Smooth muscle cell of the brain vasculature (primary cell): Measurements from ENCODE around the gene IMPA2.
"Not testable (repeated sequence)": the region's sequence is repeated elsewhere in the genome, so short reads cannot be mapped to it uniquely, and the experiment has no call there.

Experiments used
- DNase-seq: peaks from one replicate; pipeline ENCODE4 v3.0.0-alpha.2; 2012; ENCODE audit warnings: low read depth, low spot score

IMPA2 gene

DNA sequence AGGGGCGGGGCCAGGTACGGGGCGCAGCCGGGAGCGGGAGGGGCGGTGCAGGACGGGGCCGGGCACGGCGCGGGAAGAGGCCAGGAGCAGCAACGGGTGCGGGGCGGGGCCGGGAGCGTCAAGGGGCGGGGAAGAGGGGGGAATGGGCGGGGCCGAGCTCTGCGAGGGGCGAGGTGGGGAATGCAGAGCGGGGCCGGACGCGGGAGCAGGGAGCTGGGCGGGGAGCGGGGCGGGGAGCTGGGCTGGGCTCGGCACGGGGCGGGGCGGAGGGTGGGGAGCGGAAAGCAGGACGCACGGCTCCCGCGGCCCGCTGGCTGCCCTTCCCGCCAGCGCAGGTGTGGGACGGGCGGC lies at the start of gene IMPA2:
Gene IMPA2, plus strand, starts transcription at position 316 of the 351 bp plus-strand sequence. CDS start 163 bp downstream, outside the sequence.
- DNase-seq = no peak

- no peak for DNase-seq
Observed at GRCh38 chr18:11932393-11932792, 48.9 kb upstream of the IMPA2 start.

DNA sequence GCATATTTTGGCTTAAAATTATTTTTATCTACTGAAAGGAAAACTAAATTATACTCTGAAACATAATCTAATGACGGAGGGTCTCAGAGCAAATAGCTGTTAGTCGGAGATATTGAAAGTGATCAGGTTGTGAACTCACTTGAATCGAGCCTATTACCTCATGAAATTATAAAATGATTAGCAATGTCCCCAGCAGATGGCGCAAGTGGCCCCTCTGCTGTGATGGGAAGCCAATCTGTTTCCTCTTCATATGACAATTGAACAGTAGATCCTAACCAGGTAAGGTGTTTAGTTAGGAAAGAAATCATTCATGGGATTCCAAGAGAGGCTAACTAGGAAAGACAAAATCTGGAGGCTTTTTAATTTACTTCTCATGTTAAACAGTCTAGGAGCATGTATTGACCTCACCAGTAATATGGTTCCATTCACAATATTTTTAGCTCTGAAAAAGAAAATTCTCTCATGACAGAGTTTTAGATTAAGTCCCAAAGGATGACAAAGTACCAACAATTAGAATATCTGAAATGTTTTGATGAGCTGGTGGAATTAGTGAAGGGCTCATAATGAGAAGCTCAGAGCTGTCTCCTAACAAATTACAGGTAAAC lies 43.3 kb upstream of the IMPA2 start:
- peak; percentile 45 for DNase-seq

DNA sequence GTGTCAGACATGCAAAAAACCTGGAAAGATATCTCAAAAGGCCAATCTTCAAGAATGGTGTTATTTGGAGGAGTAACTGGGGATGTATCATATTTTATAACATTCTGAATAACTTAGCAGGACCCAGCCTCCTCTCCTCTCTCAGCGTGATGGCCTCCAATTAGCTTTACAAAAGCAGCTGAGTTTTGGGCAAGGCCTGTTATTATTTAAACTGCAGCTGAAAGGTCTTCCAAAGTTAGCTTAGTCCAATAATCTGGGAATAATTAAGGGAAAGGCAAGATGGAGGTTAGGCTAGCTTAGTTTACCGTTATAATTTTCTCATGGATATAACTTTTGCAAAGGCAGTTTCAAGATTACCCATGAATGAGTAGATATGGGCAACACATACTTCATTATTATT lies 40.4 kb upstream of the IMPA2 start:
- DNase-seq = no peak

DNA sequence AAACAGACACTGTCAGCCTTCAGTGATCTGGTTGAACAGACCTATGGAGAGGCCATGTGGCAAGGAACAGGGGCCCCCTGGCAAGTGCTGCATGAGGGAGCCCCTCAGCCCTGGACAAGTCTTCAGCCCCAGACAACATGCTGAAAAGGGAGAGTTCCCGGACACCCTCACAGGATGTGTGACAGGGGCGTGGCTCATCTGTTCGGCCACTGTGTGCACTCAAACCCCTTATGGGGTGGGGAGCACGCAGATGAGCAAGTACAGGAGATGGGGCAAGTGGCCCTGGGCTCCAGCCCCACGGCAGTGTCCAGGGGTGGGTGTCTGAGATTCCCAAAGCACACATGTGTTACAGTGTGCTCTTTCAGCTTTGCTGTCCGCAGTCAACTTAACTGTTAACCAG lies 37.8 kb upstream of the IMPA2 start:
- DNase-seq = no peak

DNA sequence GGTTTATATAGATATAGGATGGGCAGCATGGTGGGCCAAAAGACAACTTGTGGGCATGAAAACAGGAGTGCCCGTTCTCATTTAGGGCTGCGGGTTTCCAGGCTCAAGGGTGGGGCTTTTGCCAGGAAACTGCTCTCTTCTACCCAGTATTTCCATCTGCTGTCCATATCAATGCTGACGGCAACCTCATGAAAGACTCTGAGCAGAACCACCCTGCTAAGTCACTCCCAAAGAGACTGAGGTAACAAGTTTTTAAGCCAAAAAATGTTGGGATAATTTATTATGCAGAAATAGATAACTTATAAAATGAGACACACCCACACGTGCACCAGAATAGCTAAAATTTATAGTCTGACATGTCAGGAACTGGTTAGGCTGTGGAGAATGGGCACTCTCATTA lies 37.1 kb upstream of the IMPA2 start:
- no peak for DNase-seq

DNA sequence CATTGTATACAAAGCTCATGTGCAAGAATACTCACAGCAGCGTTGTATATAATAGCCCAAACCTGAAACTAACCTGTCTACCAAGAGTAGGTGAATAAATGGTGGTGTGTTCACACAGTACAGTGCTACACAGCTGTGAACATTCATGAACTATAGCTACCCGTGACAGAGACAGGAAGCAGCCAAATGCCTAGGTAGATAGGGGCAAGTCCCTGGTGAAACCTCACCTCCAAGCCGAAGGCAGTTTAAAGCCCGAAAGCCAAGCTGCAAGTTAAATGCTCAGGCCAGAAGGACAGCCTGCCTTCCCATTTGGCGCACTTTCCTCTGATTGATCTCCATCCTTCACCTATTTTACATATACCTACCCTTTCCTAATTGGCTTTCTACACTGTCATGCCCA lies 36.5 kb upstream of the IMPA2 start:
- no peak for DNase-seq

DNA sequence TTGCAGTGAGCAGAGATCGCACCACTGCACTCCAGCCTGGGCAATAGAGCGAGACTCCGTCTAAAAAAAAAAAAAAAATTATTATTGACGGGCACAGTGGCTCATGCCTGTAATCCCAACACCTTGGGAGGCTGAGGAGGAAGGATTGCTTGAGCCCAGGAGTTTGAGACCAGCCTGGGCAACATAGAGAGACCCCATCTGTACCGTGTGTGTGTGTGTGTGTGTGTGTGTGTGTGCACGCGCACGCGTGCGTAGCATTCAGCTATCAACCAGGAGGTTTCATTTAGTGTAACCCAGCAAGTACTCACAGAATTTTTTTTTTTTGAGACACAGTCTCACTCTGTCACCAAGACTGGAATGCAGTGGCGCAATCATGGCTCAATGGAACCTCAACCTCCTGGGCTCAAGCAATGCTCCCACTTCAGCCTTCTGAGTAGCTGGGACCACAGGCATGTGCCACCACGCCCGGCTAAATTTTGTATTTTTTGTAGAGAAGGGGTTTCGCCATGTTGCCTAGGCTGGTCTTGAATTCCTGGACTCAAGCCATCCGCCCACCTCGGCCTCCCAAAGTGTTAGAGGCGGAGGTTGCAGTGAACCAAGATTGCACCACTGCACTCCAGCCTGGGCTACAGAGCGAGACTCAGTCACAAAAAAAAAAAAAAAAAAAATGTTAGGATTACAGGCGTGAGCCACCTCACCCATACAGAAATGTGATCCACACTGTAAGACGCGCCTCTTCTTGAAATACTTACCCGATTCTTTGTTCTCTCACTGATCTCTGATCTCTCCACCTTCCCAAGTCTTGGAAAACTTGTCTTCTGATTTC lies 35.3 kb upstream of the IMPA2 start:
- DNase-seq = not testable (repeated sequence)

DNA sequence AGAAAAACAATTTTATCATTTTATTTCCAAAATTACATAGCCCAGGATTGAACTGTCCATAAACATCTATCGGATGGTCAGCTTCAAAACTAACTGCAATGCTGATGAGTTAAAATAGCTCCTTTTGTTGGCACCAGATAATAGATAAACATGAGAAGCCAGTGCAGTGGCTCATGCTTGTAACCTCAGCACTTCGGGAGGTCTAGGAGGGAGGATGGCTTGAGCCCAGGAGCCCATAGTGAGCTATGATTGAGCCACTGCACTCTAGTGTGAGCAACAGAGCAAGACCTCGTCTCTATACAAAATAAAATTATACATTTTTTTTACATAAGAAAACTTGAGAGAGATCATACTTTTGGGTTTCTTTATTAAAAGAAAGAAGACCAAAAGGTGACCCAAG lies 34.6 kb upstream of the IMPA2 start:
- peak; percentile 51 for DNase-seq

DNA sequence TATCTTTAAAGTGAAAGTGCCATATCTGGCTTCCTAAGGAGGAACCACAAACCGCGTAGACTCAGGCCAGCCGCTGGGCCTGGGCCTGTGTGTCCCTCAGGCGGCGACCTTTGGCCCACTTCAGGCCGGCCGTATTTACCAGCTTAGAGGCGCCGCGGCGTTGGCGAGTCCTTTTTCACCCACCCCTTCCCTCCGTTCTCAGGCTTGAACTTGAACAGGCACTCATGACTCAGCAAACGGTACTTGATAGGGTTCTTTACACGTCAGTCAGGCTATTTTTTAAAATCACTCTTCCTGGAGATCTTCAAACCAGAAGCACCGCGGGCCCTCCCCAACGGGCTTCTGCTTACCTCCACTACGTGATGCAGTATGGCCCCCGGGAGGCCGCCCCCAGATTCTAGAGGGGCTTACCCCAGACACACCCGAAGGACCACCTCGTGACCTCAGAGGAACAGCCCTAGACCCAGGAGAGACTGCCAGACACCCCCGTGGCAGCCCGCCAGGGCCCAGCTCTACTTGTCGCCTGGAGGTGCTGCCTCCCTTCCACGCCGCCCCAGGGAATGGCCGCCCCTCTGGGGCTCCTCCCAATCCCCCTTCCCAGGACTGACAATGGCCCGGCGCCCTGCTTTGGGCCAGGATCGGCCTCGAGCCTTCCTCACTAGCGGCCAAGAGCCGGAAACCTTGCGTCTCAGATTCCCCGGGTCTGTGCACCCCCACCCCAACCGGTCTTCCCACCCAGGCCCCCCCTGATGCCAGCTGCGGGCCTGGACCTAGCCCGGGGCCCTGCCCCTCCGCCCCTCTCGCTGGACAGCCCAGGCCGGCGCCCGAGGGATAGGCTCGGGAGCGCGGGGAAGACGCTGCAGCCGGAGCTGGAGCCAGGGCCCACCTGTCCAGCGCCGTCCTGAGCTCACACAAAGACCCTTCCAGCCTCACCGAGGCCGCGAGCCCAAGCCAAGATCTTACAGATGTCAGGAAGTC lies 33.8 kb upstream of the IMPA2 start:
- DNase-seq = peak; percentile 81

DNA sequence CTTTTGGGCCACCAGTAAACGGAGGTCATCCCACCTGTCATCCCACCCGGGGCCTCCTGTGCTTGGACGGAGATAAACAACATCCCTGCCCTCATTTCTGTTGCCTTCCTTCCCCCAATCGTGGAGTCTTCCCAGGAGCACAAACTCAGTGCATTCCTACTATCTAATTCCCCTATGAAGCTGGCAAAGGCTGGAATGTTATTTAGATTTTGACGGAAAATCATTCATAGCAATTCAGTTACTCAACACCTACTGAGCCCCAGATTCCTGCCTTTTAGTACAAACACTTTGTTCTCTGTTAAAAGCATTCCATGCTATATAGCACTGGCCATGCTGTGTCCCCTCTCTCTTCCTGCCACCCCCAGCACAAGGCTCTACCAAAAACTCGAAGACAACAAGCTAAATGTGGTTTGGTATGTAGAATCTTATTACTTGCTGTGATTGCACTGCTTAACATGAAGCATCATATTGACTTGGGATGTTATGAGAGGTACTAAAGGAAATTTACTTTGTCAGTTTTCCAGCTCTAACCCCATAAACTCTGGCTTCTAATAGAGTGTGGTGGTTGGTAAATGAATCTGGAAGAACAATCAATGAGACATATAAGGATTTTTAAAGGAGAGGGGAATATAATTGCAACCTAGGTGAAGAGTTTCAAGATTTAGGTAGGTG lies 32.3 kb upstream of the IMPA2 start:
- DNase-seq = no peak

DNA sequence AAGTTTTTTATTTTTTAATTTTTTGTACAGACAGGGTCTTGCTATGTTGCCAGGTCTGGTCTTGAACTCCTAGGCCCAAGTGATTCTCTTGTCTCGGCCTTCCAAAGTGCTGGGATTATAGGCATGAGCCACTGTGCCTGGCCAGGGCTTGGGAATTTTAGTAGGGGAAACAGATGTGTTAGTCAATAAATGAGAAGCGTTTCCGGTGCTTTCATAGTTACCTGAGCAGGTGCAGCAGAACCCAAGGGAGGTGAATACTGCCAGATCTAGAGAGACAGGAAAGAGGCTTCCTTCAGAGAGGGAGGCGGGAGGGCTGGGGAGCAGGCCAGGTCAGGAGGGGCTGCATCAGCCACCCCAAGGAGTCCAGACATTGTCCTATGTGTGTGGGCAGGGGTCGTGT lies 30.5 kb upstream of the IMPA2 start:
- DNase-seq = no peak

- no peak for DNase-seq
Observed at GRCh38 chr18:11951390-11951851, 29.9 kb upstream of the IMPA2 start.

GRCh38 chr18:11953113-11953512 lies 28.2 kb upstream of the IMPA2 start:
- DNase-seq = no peak

- DNase-seq = peak; percentile 75
Observed at GRCh38 chr18:11955239-11956029, 25.9 kb upstream of the IMPA2 start.

- no peak for DNase-seq
Observed at GRCh38 chr18:11956371-11957308, 24.7 kb upstream of the IMPA2 start.

- no peak for DNase-seq
Observed at GRCh38 chr18:11957636-11958035, 23.7 kb upstream of the IMPA2 start.

DNA sequence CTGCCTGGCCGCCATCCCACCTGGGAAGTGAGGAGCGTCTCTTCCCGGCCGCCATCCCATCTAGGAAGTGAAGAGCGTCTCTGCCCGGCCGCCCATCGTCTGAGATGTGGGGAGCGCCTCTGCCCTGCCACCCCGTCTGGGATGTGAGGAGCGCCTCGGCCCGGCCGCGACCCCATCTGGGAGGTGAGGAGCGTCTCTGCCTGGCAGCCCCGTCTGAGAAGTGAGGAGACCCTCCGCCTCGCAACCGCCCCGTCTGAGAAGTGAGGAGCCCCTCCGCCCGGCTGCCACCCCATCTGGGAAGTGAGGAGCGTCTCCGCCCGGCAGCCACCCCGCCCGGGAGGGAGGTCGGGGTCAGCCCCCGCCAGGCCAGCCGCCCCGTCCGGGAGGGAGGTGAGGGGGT lies 21.7 kb upstream of the IMPA2 start:
- DNase-seq = not testable (repeated sequence)

DNA sequence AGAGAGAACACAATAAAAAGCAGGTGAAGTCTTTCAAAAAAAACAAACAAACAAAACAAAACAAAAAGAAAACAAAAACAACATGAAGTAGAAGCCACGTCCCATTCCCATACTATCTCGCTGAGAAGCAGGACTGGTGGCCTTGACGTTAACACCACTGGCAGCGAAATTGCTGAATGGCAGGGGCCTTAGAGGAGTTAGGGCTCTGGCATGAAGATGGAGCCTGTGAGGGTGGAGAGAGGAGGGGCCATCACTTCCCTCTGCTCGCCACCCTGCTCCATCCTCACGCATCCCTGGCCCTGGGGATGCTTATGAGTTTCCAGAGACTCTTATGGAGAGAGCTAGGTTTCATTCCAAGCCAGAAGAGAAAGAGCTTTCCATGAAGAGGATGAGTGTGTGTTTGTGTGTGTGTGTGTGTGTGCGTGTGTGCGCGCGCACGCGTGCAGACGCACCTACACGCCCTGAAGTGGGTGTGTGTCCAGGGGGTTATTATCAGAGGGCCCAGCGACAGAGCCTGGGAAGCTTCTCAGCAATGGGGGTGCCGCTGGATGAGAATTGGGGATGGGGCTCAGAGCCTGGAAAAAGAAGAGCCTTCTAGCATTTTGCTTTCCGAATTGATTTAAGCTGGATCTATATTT lies 20.4 kb upstream of the IMPA2 start:
- DNase-seq = no peak
